Neural cell (in vitro differentiated cells): Measurements from ENCODE around the gene PTPRN2. TPM values are rescaled to one million over a fixed set of nuclear protein-coding genes. Genes with fewer than 3 reads are reported as not detected.
"Not testable (repeated sequence)": the region's sequence is repeated elsewhere in the genome, so short reads cannot be mapped to it uniquely, and the experiment has no call there.

Experiments used
- H2AFZ ChIP-seq: fragments of 200-600, 300-800 bp; sonication (generic), shearing (Covaris generic); 2 replicates; pipeline ENCODE4 v1.6.0; 2014; ENCODE audit warnings: low read depth, mild to moderate bottlenecking, antibody characterized with exemption, low read length, moderate library complexity
- H3F3A ChIP-seq: fragments of 200-600 bp; shearing (Covaris generic); 2 replicates; pipeline ENCODE4 v1.6.1; 2016; ENCODE audit warnings: mild to moderate bottlenecking, moderate library complexity, mixed read lengths, antibody characterized with exemption, low read length; ENCODE audit not compliant: insufficient read depth, poor library complexity, severe bottlenecking
- H3K27ac ChIP-seq: fragments of 200-600, 300-800 bp; sonication (generic), shearing (Covaris generic); 2 replicates; pipeline ENCODE4 v1.5.1; 2014; ENCODE audit warnings: mild to moderate bottlenecking, low read length, moderate library complexity
- H3K27me3 ChIP-seq: fragments of 300-800, 200-600 bp; sonication (generic), shearing (Covaris generic); 2 replicates; pipeline ENCODE4 v1.6.0; 2014; ENCODE audit warnings: mild to moderate bottlenecking, low read depth, low read length, moderate library complexity; ENCODE audit not compliant: insufficient read depth
- H3K36me3 ChIP-seq: fragments of 300-800, 200-600 bp; sonication (generic), shearing (Covaris generic); 2 replicates; pipeline ENCODE4 v1.5.1; 2014; ENCODE audit warnings: mild to moderate bottlenecking, antibody characterized with exemption, low read length, moderate library complexity; ENCODE audit not compliant: insufficient read depth
- H3K4me2 ChIP-seq: fragments of 300-800, 200-600 bp; sonication (generic), shearing (Covaris generic); 2 replicates; pipeline ENCODE4 v1.6.0; 2014; ENCODE audit warnings: mild to moderate bottlenecking, low read length
- H3K4me3 ChIP-seq: fragments of 300-800, 200-600 bp; sonication (generic), shearing (Covaris generic); 2 replicates; pipeline ENCODE4 v1.5.1; 2014; ENCODE audit warnings: mild to moderate bottlenecking, low read length, moderate library complexity
- H3K79me2 ChIP-seq: fragments of 200-600 bp; shearing (Covaris generic); replicated peaks from 2 replicates; pipeline ENCODE4 v1.6.0; 2014; ENCODE audit warnings: mild to moderate bottlenecking, low read length, moderate library complexity; ENCODE audit not compliant: insufficient read depth
- H3K9ac ChIP-seq: fragments of 300-800, 200-600 bp; sonication (generic), shearing (Covaris generic); 2 replicates; pipeline ENCODE4 v1.6.1; 2016; ENCODE audit warnings: mild to moderate bottlenecking, low read length, mixed read lengths
- H3K9me2 ChIP-seq: fragments of 200-600 bp; shearing (Covaris generic); 2 replicates; pipeline ENCODE4 v1.6.1; 2016; ENCODE audit warnings: mild to moderate bottlenecking, low read length, mixed read lengths; ENCODE audit not compliant: insufficient read depth
- H3K9me3 ChIP-seq: fragments of 200-600, 300-800 bp; sonication (generic), shearing (Covaris generic); 2 replicates; pipeline ENCODE4 v1.6.1; 2016; ENCODE audit warnings: mild to moderate bottlenecking, mixed run types, low read length, moderate library complexity, mixed read lengths
- H4K20me1 ChIP-seq: fragments of 200-600 bp; shearing (Covaris generic); 2 replicates; pipeline ENCODE4 v1.6.1; 2016; ENCODE audit warnings: mild to moderate bottlenecking, mixed run types; ENCODE audit not compliant: insufficient read depth
- EP300 ChIP-seq: fragments of 450-650 bp; conservative IDR thresholded peaks from 2 replicates; pipeline ENCODE4 v1.6.1; 2014; ENCODE audit warnings: antibody characterized with exemption, mild to moderate bottlenecking, moderate library complexity; ENCODE audit not compliant: poor library complexity, severe bottlenecking
- EZH2 ChIP-seq: fragments of 200-600, 300-800 bp; shearing (Covaris generic), sonication (generic); IDR thresholded peaks from 2 replicates; pipeline ENCODE4 v1.6.1; 2014; ENCODE audit warnings: antibody characterized with exemption, low read length, borderline replicate concordance, mild to moderate bottlenecking; ENCODE audit not compliant: insufficient read depth, poor library complexity, severe bottlenecking
- MXI1 ChIP-seq: fragments of 450-650 bp; conservative IDR thresholded peaks from 2 replicates; pipeline ENCODE4 v1.6.1; 2014; ENCODE audit warnings: antibody characterized with exemption, mild to moderate bottlenecking; ENCODE audit not compliant: poor library complexity, severe bottlenecking
- POLR2AphosphoS5 ChIP-seq: IDR thresholded peaks from 2 replicates; pipeline ENCODE4 v1.6.1; 2012
- RAD21 ChIP-seq: fragments of 450-650 bp; conservative IDR thresholded peaks from 2 replicates; pipeline ENCODE4 v1.6.1; 2014; ENCODE audit warnings: antibody characterized with exemption, mild to moderate bottlenecking, moderate library complexity
- SMC3 ChIP-seq: fragments of 450-650 bp; conservative IDR thresholded peaks from 2 replicates; pipeline ENCODE4 v1.6.1; 2014; ENCODE audit warnings: antibody characterized with exemption, mild to moderate bottlenecking, moderate library complexity; ENCODE audit not compliant: poor library complexity
- TAF1 ChIP-seq: IDR thresholded peaks from 2 replicates; pipeline ENCODE4 v1.6.1; 2012; ENCODE audit warnings: low read depth
- polyA plus RNA-seq: library from polyadenylated mRNA; depleted of rRNA; stranded (reverse); fragments of >200 nt; gene quantifications from 2 replicates; pipeline ENCODE4 v1.2.3, GENCODE V29; 2014
- TF ChIP-seq, protein P1 (sequence below): fragments of 450-650 bp; IDR thresholded peaks from 2 replicates; pipeline ENCODE4 v1.5.1; 2014; ENCODE audit warnings: antibody characterized with exemption, mild to moderate bottlenecking, moderate library complexity; ENCODE audit not compliant: poor library complexity, severe bottlenecking
- TF ChIP-seq, protein P2 (sequence below): IDR thresholded peaks from 2 replicates; pipeline ENCODE4 v1.6.1; 2012; ENCODE audit warnings: borderline replicate concordance

PTPRN2 gene
- polyA plus RNA-seq, 1 donor from 2014 or later, result 31.0 TPM

DNA sequence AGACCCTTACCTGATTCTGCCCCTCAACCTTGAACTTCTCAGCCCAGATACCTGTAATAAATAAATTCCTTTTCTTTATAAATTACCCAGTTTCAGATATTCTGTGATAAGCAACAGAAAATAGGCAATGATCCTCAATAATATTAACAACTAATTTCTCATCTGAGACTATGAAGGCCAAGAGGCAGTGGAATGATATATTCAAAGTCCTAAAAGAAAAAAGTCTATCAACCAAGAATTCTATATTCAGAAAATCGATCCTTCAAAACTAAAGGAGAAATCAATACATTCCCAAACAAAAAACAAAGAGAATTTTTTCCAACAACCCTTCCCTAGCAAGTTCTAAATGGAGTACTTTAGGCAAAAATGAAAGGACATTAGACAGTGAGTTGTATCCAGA is 279.6 kb downstream of the PTPRN2 start:
- Histone ChIP-seq H3K4me2 (no peak overlapping the region), H3K27me3 (no peaks in the 10 kb centered on the region), H3K36me3 (peaks cover 9% of the 10 kb centered on the region), H3K4me3 (no peak overlapping the region), H2AFZ (no peak overlapping the region), H3K79me2 (no peaks in the 10 kb centered on the region), H3K27ac (no peak overlapping the region), H3K9me3 (peaks cover 5% of the 10 kb centered on the region), H3K9me2 (no peaks in the 10 kb centered on the region), H3F3A (peaks cover 3% of the 10 kb centered on the region), H4K20me1 (no peaks in the 10 kb centered on the region), H3K9ac (no peak overlapping the region)
- TF ChIP-seq POLR2AphosphoS5, result no peak
- no peak for TF ChIP-seq EZH2
- TF ChIP-seq EP300, result no peak
- TF ChIP-seq, protein P1, sequence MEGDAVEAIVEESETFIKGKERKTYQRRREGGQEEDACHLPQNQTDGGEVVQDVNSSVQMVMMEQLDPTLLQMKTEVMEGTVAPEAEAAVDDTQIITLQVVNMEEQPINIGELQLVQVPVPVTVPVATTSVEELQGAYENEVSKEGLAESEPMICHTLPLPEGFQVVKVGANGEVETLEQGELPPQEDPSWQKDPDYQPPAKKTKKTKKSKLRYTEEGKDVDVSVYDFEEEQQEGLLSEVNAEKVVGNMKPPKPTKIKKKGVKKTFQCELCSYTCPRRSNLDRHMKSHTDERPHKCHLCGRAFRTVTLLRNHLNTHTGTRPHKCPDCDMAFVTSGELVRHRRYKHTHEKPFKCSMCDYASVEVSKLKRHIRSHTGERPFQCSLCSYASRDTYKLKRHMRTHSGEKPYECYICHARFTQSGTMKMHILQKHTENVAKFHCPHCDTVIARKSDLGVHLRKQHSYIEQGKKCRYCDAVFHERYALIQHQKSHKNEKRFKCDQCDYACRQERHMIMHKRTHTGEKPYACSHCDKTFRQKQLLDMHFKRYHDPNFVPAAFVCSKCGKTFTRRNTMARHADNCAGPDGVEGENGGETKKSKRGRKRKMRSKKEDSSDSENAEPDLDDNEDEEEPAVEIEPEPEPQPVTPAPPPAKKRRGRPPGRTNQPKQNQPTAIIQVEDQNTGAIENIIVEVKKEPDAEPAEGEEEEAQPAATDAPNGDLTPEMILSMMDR, result no peak
- no peak for TF ChIP-seq TAF1
- TF ChIP-seq SMC3, result no peak
- TF ChIP-seq, protein P2, sequence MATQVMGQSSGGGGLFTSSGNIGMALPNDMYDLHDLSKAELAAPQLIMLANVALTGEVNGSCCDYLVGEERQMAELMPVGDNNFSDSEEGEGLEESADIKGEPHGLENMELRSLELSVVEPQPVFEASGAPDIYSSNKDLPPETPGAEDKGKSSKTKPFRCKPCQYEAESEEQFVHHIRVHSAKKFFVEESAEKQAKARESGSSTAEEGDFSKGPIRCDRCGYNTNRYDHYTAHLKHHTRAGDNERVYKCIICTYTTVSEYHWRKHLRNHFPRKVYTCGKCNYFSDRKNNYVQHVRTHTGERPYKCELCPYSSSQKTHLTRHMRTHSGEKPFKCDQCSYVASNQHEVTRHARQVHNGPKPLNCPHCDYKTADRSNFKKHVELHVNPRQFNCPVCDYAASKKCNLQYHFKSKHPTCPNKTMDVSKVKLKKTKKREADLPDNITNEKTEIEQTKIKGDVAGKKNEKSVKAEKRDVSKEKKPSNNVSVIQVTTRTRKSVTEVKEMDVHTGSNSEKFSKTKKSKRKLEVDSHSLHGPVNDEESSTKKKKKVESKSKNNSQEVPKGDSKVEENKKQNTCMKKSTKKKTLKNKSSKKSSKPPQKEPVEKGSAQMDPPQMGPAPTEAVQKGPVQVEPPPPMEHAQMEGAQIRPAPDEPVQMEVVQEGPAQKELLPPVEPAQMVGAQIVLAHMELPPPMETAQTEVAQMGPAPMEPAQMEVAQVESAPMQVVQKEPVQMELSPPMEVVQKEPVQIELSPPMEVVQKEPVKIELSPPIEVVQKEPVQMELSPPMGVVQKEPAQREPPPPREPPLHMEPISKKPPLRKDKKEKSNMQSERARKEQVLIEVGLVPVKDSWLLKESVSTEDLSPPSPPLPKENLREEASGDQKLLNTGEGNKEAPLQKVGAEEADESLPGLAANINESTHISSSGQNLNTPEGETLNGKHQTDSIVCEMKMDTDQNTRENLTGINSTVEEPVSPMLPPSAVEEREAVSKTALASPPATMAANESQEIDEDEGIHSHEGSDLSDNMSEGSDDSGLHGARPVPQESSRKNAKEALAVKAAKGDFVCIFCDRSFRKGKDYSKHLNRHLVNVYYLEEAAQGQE, result no peak
- TF ChIP-seq RAD21, result no peak
- no peak for TF ChIP-seq MXI1

DNA sequence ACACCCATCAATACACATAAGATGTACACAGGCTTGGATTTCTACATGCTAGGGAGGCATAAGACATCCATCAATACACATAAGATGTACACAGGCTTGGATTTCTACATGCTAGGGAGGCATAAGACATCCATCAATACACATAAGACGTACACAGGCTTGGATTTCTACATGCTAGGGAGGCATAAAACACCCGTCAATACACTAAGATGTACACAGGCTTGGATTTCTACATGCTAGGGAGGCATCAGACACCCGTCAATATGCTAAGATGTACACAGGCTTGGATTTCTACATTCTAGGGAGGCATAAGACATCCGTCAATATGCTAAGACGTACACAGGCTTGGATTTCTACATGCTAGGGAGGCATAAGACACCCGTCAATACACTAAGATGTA is 283.6 kb downstream of the PTPRN2 start:
- not testable (repeated sequence) for H3K4me2 ChIP-seq, H3K9ac ChIP-seq

DNA sequence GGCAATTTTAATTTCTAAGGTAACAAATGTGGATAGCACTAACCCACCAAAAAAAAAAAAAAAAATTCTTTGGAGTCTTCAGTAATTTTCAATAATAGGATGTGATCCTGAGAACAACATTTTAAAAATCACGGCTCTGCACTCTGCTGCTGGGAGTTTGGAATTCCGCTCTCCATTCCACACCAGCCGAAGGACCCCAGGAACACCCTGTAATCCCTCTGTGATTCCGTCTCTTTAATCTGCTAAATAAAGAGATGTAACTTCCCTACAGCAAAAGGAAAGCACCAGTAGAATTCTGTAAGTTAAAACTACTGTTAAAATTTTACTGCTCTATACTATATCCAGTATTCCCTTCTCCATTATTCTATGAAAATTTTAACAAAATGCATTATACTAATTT is 284.5 kb downstream of the PTPRN2 start:
- H3K36me3 ChIP-seq, result peaks cover 9% of the 10 kb centered on the region
- H3K9ac ChIP-seq, result no peak overlapping the region
- no peaks in the 10 kb centered on the region for H3K9me2 ChIP-seq
- TF ChIP-seq MXI1 (no peak), RAD21 (no peak), EZH2 (no peak), POLR2AphosphoS5 (no peak), EP300 (no peak)
- H3K9me3 ChIP-seq, result peaks cover 5% of the 10 kb centered on the region
- H3K4me2 ChIP-seq, result no peak overlapping the region
- H3F3A ChIP-seq, result no peaks in the 10 kb centered on the region
- no peaks in the 10 kb centered on the region for H3K79me2 ChIP-seq
- H3K27me3 ChIP-seq, result no peaks in the 10 kb centered on the region
- no peak overlapping the region for H2AFZ ChIP-seq
- no peaks in the 10 kb centered on the region for H4K20me1 ChIP-seq
- no peak overlapping the region for H3K27ac ChIP-seq
- no peak overlapping the region for H3K4me3 ChIP-seq

More for the DNA sequence above, 283.6 kb downstream of the PTPRN2 start:
- not testable (repeated sequence) for H3K36me3 ChIP-seq, H3K27ac ChIP-seq, H3F3A ChIP-seq, H3K27me3 ChIP-seq, H4K20me1 ChIP-seq, H3K9me2 ChIP-seq, H3K4me3 ChIP-seq, H2AFZ ChIP-seq, H3K79me2 ChIP-seq, H3K9me3 ChIP-seq
